Fibroblast of villous mesenchyme (primary cell): ENCODE data around the gene SAP130. TPM values are rescaled to one million over a fixed set of nuclear protein-coding genes. Genes with fewer than 3 reads are reported as not detected.

Source experiments
- DNase-seq: peaks from one replicate; pipeline ENCODE4 v3.0.0-alpha.2; 2010; ENCODE audit warnings: low read depth
- H3K4me3 ChIP-seq: 2 replicates; pipeline ENCODE4 v1.5.1; 2011; ENCODE audit warnings: low read depth, mild to moderate bottlenecking, low read length
- CTCF ChIP-seq: IDR thresholded peaks from 2 replicates; pipeline ENCODE4 v1.5.1; 2012; ENCODE audit warnings: low read depth, mild to moderate bottlenecking, low read length; ENCODE audit not compliant: insufficient read depth
- total RNA-seq: library from RNA; depleted of rRNA; stranded (reverse); fragments of >200 nt; gene quantifications from 2 replicates; pipeline ENCODE4 v1.2.3, GENCODE V29; 2012

The SAP130 gene
- total RNA-seq, 1 donor = 6.0 TPM

DNA sequence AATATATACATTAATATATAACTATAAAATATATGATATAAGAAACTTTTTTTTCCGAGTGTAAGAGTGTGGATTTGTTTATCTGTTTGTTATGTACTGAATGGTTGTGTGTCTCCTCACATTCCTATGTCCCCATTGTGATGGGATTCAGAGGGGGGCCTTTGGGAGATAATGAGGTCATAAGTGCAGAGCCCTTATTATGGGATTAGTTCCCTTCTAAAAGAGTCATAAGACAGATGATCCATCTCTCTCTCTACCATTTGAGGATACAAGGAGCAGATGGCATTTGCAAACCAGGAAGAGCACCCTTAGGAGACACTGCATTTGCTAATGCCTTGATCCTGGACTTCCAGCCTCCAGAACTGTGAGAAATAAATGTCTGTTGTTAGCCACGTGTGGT, 30.3 kb upstream of the SAP130 start:
- no peak for DNase-seq

GRCh38 chr2:128057334-128057733, 29.5 kb upstream of the SAP130 start:
- TF ChIP-seq CTCF = no peak
- no peak for DNase-seq
- no peak overlapping the region for H3K4me3 ChIP-seq

More for the DNA sequence above, 30.3 kb upstream of the SAP130 start:
- no peak overlapping the region for H3K4me3 ChIP-seq
- no peak for TF ChIP-seq CTCF

- TF ChIP-seq CTCF = no peak
- DNase-seq = no peak
- H3K4me3 ChIP-seq = no peak overlapping the region
Observed at GRCh38 chr2:128054104-128054885, 26.4 kb upstream of the SAP130 start.

DNA sequence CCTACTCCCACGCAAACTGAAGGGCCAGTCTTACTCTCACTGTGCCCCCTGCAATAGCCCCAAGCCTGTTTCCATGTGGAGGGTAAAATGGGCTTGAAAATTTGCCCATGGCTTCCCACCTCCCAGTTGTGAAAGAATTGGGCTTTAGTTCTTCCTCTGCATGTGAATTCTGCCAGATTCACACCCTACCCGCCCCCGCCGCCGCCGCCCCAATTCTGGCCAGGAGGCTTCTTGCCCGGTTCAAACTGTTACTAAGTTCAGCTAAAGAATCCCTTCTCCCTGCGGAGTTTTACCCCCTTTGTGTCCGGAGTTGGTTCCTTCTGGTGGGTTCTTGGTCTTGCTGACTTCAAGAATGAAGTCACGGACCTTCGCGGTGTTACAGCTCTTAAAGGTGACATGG, 25.5 kb upstream of the SAP130 start:
- DNase-seq = no peak
- no peak overlapping the region for H3K4me3 ChIP-seq
- TF ChIP-seq CTCF = no peak

- no peak for TF ChIP-seq CTCF
- no peak overlapping the region for H3K4me3 ChIP-seq
- DNase-seq = no peak
Observed at GRCh38 chr2:128043041-128043440, 15.2 kb upstream of the SAP130 start.

- TF ChIP-seq CTCF = no peak
- no peak overlapping the region for H3K4me3 ChIP-seq
- no peak for DNase-seq
Observed at GRCh38 chr2:128041561-128041960, 13.7 kb upstream of the SAP130 start.

- no peak overlapping the region for H3K4me3 ChIP-seq
- TF ChIP-seq CTCF = no peak
- no peak for DNase-seq
Observed at GRCh38 chr2:128040166-128040771, 12.4 kb upstream of the SAP130 start.
